SJSA1 (cell line): Measurements from ENCODE around the gene MAD1L1. TPM values are rescaled to one million over a fixed set of nuclear protein-coding genes. Genes with fewer than 3 reads are reported as not detected.

ENCODE experiments used
- DNase-seq, 2 experiments: peaks; one replicate each; pipeline ENCODE4 v3.0.0-alpha.2; 2015 to 2020; ENCODE audit warnings: low spot score in 2 of 2, low read depth in 1 of 2
- H3K27ac ChIP-seq: fragments of 250-450 bp; sonication (Bioruptor Pico); 2 replicates; pipeline ENCODE4 v1.5.1; 2020; ENCODE audit warnings: mild to moderate bottlenecking, moderate library complexity
- H3K27me3 ChIP-seq: fragments of 250-450 bp; sonication (Bioruptor Pico); replicated peaks from 2 replicates; pipeline ENCODE4 v1.5.1; 2020; ENCODE audit warnings: mild to moderate bottlenecking, moderate library complexity
- H3K36me3 ChIP-seq: fragments of 250-450 bp; sonication (Bioruptor Pico); 2 replicates; pipeline ENCODE4 v1.5.1; 2020; ENCODE audit warnings: mild to moderate bottlenecking
- H3K4me1 ChIP-seq: fragments of 250-450 bp; sonication (Bioruptor Pico); replicated peaks from 2 replicates; pipeline ENCODE4 v1.6.1; 2021; ENCODE audit warnings: mild to moderate bottlenecking
- H3K4me3 ChIP-seq: fragments of 250-450 bp; sonication (Bioruptor Pico); 2 replicates; pipeline ENCODE4 v1.5.1; 2020; ENCODE audit warnings: mild to moderate bottlenecking
- H3K9me3 ChIP-seq: fragments of 250-450 bp; sonication (Bioruptor Pico); replicated peaks from 2 replicates; pipeline ENCODE4 v1.5.1; 2020; ENCODE audit warnings: mild to moderate bottlenecking
- total RNA-seq: library from RNA; depleted of rRNA; stranded (reverse); fragments of >200 nt; shearing (Covaris generic); gene quantifications from 2 replicates; pipeline ENCODE4 v1.2.3, GENCODE V29; 2014

The MAD1L1 gene
- total RNA-seq, 1 experiment from 2014 or later = 44.0 TPM

DNA sequence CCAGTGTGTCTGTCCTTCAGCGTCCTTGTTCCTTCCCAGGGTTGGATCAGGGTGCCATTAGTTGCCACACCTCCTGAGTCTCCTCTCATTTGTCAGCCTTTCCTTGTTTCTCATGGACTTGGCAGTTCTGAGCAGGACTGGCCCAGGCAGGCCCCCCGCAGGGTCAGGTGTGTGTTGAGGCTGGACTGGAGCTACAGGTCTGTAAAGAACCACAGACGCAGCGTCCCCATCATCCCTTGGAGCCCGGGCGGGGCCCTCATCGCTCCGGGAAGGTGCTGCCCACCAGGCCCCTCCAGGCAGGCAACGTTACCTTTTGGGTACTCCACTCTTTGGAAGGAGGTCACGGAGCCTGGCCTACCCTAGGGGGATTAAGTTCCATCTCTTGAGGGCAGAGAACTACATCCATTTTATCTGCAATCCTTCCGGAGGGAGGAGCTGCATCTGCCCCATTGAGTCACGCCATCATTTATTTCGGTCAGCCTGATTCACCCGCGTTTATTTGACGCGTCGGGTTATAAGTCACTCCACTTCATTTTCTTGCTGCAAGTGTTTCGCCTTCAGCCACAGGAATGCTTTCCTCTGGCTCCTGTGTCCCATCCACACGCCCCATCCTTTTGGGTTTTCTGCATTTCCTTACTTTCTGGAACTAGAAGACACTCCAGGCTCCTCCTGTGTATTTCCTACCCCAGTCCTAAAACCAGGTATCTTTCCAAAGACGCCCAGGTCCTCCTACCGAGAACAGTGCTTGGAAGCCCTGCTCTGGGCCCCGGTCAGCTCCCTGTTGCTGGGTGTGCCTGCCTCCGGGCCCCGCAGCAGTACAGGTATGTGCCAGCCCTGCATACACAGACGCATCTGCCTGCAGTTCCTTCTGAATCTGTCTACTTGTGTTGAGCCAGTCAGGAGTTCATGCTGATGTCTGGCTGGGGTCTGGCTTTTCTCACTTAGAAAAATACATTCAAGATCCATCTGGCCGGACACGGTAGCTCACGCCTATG is 141.9 kb downstream of the MAD1L1 start:
- Histone ChIP-seq H3K4me1 (no peaks in the 10 kb centered on the region), H3K27me3 (no peaks in the 10 kb centered on the region), H3K36me3 (no peaks in the 10 kb centered on the region; the same call in 1 of the 2 replicates), H3K4me3 (no peak overlapping the region), H3K27ac (no peak overlapping the region), H3K9me3 (no peaks in the 10 kb centered on the region)
- no peak for DNase-seq

DNA sequence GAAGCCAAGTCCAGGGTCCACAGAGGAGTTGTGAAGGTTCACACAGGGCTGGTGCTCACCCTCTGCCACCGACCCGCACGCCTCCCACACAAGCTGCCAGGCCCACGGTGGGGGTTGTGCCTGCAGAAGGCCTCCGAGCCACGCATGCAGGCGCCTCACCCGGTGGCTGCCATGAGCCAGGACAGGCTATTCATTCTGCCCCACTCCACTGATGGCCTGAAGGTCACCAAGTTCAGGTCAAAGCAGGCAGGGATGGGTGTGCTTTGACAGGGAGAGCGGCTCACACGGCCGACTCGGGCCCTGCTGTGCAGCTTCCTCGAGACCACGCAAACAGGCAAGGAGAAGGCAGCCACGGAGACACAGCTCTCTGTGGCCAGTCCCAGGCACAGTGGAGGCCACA is 143.9 kb downstream of the MAD1L1 start:
- no peak for DNase-seq
- H3K27me3 ChIP-seq = no peaks in the 10 kb centered on the region
- H3K27ac ChIP-seq = no peak overlapping the region
- H3K36me3 ChIP-seq = no peaks in the 10 kb centered on the region; the same call in 1 of the 2 replicates
- no peaks in the 10 kb centered on the region for H3K9me3 ChIP-seq
- no peaks in the 10 kb centered on the region for H3K4me1 ChIP-seq
- no peak overlapping the region for H3K4me3 ChIP-seq

DNA sequence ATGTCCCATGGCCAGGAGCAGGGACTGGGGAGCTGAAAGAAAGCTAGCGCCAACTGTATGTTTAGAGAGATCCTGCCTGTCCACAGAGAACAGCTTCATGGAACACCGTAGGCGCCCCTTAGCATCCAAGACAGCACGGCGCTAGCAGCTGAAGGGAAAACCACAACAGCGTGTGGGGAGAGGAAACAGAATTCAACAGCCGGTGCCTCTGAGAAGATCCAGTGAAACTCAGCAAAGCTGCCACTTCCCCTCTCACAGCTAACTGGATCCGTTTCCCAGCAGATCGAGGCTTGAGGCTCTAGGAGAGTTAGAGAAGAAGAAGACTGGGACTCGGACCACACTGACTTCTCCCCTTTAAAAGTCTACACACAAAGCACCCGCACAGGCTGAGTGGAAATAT is 145.0 kb downstream of the MAD1L1 start:
- no peaks in the 10 kb centered on the region for H3K36me3 ChIP-seq
- H3K27me3 ChIP-seq = no peaks in the 10 kb centered on the region
- no peak for DNase-seq
- H3K4me3 ChIP-seq = no peak overlapping the region
- no peak overlapping the region for H3K27ac ChIP-seq
- no peaks in the 10 kb centered on the region for H3K4me1 ChIP-seq
- H3K9me3 ChIP-seq = no peaks in the 10 kb centered on the region

DNA sequence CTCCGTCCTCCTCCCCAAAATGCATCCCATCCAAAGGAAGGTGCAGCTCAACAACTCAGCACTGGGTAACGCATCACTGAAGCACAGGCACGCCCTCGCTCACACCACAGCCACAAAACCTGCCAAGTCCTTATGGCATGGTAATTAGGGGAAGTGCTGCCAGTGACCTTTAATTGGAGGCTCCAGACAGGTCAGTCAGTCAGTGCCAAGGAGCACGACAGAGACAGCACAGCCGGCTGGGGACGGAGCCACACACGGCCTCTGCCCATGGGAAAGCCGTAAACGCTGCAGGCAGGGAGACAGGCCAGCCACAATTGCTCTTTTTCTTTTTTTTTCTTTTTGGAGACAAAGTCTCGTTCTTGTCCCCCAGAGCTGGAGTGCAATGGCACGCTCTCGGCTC is 146.5 kb downstream of the MAD1L1 start:
- Histone ChIP-seq H3K27me3 (no peaks in the 10 kb centered on the region), H3K9me3 (no peaks in the 10 kb centered on the region), H3K4me1 (no peaks in the 10 kb centered on the region), H3K36me3 (no peaks in the 10 kb centered on the region), H3K4me3 (no peak overlapping the region), H3K27ac (no peak overlapping the region)
- DNase-seq = no peak

DNA sequence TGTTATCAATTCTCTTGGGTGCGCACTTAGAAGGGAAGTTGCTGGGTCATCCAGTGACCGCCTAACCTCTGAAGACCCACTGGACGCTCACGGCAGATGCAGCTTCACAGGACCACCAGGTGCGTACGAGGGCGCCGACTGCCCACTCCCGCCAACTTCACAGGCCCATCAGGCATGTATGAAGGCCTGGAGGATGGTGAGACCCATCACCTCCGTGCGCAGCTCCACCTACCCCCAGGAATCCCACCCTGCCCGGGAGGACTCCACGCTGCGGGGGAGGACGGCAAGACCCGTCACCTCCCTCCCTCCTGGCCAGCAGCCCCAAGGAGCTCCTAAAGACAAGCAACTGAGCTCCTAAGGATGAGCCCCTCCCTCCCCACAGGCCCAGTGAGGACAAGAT is 146.9 kb downstream of the MAD1L1 start:
- H3K4me1 ChIP-seq = no peaks in the 10 kb centered on the region
- no peak overlapping the region for H3K4me3 ChIP-seq
- no peak for DNase-seq
- no peaks in the 10 kb centered on the region for H3K27me3 ChIP-seq
- H3K9me3 ChIP-seq = no peaks in the 10 kb centered on the region
- no peak overlapping the region for H3K27ac ChIP-seq
- H3K36me3 ChIP-seq = no peaks in the 10 kb centered on the region

DNA sequence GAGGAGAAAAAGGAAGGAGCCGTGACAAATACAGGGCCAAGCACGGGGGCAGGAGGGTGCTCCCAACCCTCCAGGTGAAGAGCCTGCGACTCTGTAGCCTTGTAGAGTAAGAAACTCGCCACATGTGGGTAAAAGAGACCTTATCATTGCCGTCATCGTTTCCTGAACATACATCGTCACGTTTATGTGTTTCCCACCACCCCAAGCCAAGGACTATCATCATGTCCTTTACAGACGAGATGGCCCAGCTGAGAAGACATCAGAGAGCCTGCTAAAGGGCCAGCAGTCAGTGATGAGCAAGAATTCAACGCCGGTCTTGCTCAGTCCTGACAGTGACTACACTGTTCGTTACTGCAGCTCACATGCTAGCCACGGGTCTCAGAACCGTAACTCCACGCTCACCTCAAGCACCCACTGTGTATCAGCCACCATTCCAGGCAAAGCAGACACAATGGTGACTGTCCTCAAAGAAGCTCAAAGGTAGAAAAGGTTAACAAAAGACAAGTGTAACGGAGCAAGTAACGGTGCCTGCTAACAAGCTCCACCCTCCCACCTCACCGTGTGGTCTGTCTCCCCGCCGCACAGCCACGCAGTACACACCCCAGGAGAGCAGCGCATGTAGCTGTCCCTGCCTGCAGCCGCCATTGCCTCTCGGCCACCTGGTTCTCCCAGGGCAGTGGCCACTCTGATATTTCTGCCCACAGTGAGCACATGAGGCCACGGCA is 147.8 kb downstream of the MAD1L1 start:
- Histone ChIP-seq H3K4me1 (no peaks in the 10 kb centered on the region), H3K36me3 (no peaks in the 10 kb centered on the region), H3K9me3 (no peaks in the 10 kb centered on the region), H3K27ac (no peak overlapping the region), H3K4me3 (no peak overlapping the region), H3K27me3 (no peaks in the 10 kb centered on the region)
- no peak for DNase-seq

DNA sequence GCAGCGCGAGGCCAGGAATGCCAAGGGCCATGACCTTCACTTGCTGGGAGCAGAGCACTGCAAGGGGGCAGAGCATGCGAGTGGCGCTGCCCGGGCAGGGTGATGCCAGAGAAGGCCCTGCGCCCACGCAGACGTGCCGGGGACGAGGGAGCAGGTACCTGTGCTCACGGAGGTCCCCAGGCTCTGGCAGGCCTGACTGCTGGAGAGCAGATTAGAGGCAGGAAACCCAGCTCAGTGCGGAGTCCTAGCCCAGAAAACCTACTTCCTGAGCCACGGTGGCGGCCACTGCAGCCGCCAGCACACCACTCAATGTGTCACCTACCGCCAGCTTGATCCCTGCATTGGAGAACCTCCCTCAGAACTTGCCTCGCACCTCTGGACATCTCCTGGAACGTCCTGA is 148.4 kb downstream of the MAD1L1 start:
- Histone ChIP-seq H3K27ac (no peak overlapping the region), H3K27me3 (no peaks in the 10 kb centered on the region), H3K4me1 (no peaks in the 10 kb centered on the region), H3K9me3 (no peaks in the 10 kb centered on the region), H3K36me3 (no peaks in the 10 kb centered on the region), H3K4me3 (no peak overlapping the region)
- no peak for DNase-seq

DNA sequence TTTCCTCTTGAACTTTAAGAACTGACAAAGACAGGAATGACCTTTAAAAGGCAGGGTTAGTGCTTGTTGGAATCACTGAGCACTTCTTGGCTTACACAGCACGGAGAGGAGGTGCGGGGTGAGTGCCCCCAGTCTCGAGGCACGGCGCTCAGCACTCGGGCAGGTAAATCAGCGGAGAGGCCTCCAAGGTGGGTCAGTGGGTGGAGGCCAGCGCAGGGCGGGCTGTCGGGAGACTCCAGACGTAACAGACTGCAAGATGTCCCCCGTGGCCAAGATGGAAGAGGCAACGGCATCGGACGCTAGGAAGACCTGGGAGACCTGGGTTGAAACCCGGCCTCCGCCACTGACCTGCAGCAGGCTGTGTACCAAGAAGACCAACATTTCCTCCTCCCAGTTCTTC is 149.4 kb downstream of the MAD1L1 start:
- H3K9me3 ChIP-seq = no peaks in the 10 kb centered on the region
- no peak for DNase-seq
- no peaks in the 10 kb centered on the region for H3K36me3 ChIP-seq
- H3K27ac ChIP-seq = no peak overlapping the region
- no peak overlapping the region for H3K4me3 ChIP-seq
- H3K4me1 ChIP-seq = no peaks in the 10 kb centered on the region
- no peaks in the 10 kb centered on the region for H3K27me3 ChIP-seq

DNA sequence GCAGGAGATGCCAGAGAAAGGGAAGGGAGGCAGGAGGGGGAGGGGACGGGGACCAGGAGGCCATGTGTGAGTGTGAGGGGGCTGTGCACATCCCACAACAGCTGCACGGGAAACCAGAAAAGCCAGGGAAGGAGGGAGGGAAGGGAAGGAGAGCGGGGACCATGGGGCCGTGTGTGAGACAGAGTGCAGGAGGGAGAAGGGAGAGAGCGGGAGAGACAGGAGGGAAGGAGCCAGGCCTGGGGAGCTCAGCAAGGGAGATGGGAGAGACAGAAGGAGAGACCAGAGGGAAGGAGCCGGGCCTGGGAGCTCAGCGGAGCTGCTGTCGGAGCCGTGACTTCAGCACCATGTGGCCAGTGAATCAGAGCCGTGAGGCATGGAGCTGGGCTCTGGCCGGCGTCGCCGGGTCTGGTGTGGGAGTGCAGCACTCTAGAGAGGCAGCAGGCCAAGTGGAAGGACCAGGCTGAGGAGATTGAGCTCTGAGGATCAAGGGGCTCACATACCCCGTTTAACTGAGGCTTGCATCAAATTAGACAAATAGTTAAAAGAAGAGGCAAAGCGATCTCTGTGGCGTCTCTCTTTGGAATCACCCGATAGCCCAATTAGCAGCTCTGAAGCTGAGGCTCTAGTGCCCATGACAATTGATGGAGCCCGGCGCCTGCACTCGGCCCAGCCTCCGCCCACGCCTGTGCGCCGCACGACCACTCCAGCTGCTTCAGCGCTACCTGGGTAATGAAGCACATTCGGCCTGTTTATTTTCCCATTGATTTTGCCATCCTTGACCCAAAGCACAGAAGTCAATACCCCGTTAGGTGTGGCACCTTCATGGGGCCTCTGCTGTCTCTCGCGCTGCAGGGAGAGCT is 150.4 kb downstream of the MAD1L1 start:
- H3K27ac ChIP-seq = no peak overlapping the region
- H3K4me3 ChIP-seq = no peak overlapping the region
- H3K36me3 ChIP-seq = no peaks in the 10 kb centered on the region
- no peak for DNase-seq
- no peaks in the 10 kb centered on the region for H3K4me1 ChIP-seq
- H3K9me3 ChIP-seq = no peaks in the 10 kb centered on the region
- H3K27me3 ChIP-seq = no peaks in the 10 kb centered on the region

DNA sequence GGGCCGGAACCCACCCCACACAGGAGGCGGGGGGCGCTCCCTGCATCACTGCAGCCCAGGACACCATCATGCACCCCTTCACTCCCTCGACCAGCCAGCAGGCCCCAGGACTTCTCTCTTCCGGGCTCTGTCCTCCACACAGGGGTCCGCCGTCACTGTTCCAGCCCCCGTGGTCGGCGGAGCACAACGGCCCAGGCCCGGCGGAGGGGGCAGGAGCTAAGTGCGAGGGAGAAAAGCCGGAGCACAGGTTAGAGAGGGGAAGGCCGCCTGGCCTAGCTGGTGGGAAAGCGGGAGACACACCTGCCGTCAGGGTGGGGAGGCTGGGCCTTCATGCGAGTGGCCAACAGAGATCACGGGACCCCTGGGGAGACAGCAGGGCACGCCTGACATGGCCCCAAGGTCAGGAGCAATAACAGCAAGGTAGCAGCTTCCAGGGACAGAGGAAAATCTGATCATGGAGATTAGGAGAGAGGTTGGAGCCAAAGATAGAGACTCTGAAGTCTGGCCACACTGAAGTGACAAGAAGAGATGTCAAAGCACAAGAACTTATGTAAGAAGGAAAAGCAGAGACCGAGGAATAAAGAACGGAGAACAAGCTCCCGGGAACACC is 151.1 kb downstream of the MAD1L1 start:
- Histone ChIP-seq H3K4me3 (no peak overlapping the region), H3K36me3 (peaks cover 2% of the 10 kb centered on the region; the same call in 1 of the 2 replicates), H3K27ac (no peak overlapping the region), H3K9me3 (no peaks in the 10 kb centered on the region), H3K27me3 (no peaks in the 10 kb centered on the region), H3K4me1 (no peaks in the 10 kb centered on the region)
- no peak for DNase-seq

DNA sequence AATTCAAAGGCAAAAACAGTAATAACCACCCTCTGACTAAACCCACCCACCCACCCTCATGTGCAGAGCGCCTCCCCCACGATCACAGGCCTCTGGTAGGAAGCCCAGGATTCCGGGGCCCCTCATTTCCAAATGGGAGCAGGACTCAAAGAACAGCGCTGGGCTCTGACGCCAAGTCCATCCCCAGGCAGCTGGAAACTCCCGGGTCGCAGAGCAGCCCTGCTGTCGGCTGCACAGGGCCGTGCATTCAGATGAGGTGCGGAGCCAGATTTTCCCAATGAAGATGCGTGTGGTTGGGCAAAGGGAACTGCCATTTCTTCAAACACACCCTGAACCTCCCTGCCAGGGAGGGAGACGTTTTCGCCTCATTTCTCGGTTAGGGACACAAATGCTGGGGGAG is 152.3 kb downstream of the MAD1L1 start:
- no peak overlapping the region for H3K4me3 ChIP-seq
- H3K27ac ChIP-seq = no peak overlapping the region
- H3K9me3 ChIP-seq = no peaks in the 10 kb centered on the region
- no peaks in the 10 kb centered on the region for H3K27me3 ChIP-seq
- no peaks in the 10 kb centered on the region for H3K4me1 ChIP-seq
- DNase-seq = no peak
- H3K36me3 ChIP-seq = peaks cover 4% of the 10 kb centered on the region; the same call in 1 of the 2 replicates

DNA sequence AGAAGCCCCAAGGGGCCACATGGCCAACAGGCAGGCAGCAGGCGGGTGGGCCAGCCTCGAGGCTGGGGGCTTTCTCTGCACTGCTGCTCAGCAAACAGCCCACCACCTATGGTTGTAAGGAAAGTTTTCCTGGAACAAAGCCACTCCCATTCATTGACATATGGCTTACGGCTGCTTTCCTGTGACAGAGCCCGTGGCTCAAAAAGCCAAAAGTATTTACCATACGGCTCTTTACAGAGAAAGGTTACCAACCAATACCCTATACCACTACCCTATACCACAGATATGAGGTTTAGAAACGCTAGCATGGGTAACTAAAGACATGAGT is 152.7 kb downstream of the MAD1L1 start:
- DNase-seq = no peak
- no peaks in the 10 kb centered on the region for H3K9me3 ChIP-seq
- H3K4me1 ChIP-seq = no peaks in the 10 kb centered on the region
- no peak overlapping the region for H3K4me3 ChIP-seq
- H3K27ac ChIP-seq = no peak overlapping the region
- peaks cover 4% of the 10 kb centered on the region; the same call in 1 of the 2 replicates for H3K36me3 ChIP-seq
- no peaks in the 10 kb centered on the region for H3K27me3 ChIP-seq

DNA sequence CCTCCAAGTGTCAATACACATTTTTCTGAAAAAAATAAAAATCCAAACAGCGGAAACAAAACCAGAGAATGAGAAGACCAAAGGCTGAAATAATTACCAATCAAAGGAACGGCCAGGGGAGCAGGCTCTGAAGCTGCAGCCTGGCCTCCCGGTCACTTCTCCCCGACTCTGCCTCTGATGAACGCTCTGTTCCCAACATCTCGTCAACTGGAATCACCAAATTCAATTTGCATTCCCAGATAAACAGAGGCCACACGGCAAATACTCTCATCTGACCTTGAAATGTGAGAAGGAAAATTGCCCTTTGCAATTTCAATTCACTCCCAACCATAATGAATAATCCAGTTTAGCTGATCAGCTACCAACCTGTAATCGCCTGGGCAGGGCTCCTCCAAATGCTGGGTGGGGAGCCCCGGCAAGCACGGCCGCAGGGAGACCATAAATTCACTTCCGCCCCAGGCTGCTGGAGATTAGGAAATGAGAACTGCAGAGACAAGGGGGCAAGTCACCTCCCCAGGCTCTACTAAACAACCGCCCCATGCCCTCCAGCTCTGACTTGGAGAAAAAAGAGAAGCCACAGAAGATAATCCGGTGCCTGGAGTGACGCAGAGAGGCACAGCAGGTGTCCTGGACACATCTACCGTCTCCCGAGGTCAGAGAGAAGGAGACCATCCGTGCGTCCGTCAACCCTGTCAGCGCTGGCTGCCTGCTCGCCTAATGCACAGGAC is 153.2 kb downstream of the MAD1L1 start:
- Histone ChIP-seq H3K4me1 (no peaks in the 10 kb centered on the region), H3K4me3 (no peak overlapping the region), H3K27ac (no peak overlapping the region), H3K36me3 (peaks cover 4% of the 10 kb centered on the region; the same call in 1 of the 2 replicates), H3K27me3 (no peaks in the 10 kb centered on the region), H3K9me3 (no peaks in the 10 kb centered on the region)
- no peak for DNase-seq
